ENCODE results near the gene ERGIC1.

GRCh38 chr5:172802112-172802511 is 31.9 kb upstream of the ERGIC1 start:
- TF ChIP-seq ESRRA (CRISPR knock-in tag; IDR thresholded peaks at IDR 0.05; ENCODE audit: borderline replicate concordance) (no peak), CREB1 (CRISPR knock-in tag; IDR thresholded peaks at IDR 0.05) (no peak), TCF7 (CRISPR knock-in tag; IDR thresholded peaks at IDR 0.05; ENCODE audit: low read depth) (no peak), CTCF (IDR thresholded peaks at IDR 0.05) (no peak), CBFB (CRISPR knock-in tag; IDR thresholded peaks at IDR 0.05; ENCODE audit: low read depth) (no peak), FOXK1 (CRISPR knock-in tag; IDR thresholded peaks at IDR 0.05) (no peak), NR3C1 (CRISPR knock-in tag; conservative IDR thresholded peaks at IDR 0.05; ENCODE audit: low read depth) (no peak), FOXJ3 (CRISPR knock-in tag; IDR thresholded peaks at IDR 0.05; ENCODE audit: borderline replicate concordance) (no peak), ATF3 (CRISPR knock-in tag; conservative IDR thresholded peaks at IDR 0.05) (no peak), ZNF232 (CRISPR knock-in tag; IDR thresholded peaks at IDR 0.05) (no peak), USF1 (CRISPR knock-in tag; IDR thresholded peaks at IDR 0.05) (no peak), SMAD3 (CRISPR knock-in tag; IDR thresholded peaks at IDR 0.05; ENCODE audit: borderline replicate concordance) (no peak)
- TF ChIP-seq, protein P1, sequence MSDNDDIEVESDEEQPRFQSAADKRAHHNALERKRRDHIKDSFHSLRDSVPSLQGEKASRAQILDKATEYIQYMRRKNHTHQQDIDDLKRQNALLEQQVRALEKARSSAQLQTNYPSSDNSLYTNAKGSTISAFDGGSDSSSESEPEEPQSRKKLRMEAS (CRISPR knock-in tag; IDR thresholded peaks at IDR 0.05) = no peak
- TF ChIP-seq, protein P2, sequence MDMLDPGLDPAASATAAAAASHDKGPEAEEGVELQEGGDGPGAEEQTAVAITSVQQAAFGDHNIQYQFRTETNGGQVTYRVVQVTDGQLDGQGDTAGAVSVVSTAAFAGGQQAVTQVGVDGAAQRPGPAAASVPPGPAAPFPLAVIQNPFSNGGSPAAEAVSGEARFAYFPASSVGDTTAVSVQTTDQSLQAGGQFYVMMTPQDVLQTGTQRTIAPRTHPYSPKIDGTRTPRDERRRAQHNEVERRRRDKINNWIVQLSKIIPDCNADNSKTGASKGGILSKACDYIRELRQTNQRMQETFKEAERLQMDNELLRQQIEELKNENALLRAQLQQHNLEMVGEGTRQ (CRISPR knock-in tag; IDR thresholded peaks at IDR 0.05) = no peak
